HepG2 (cell line): ENCODE data around the gene DPM1. TPM values are rescaled to one million over a fixed set of nuclear protein-coding genes. Genes with fewer than 3 reads are reported as not detected.

Experiments
- ATAC-seq: fragments of 200-7000 bp; cut with Tn5 transposase; 3 replicates; pipeline ENCODE4 v1.9.1; 2020; ENCODE audit warnings: mild to moderate bottlenecking, moderate library complexity
- BruUV-seq: library from RNA; stranded (reverse); fragments of 400-500 nt; replicated peaks from 2 replicates; lab custom pipeline; 2021; lab: Mats Ljungman, UMichigan
- CTCF ChIA-PET: fragments of 300-600 bp; formaldehyde crosslinking; extraction: SDS; loops from one replicate; lab custom pipeline; 2021; ENCODE audit warnings: low total read pairs, inconsistent platforms, low intra/inter-chr PET ratio; lab: Yijun Ruan, JAX
- POLR2A ChIA-PET: fragments of 350-600 bp; sonication (Branson Sonifier 250); formaldehyde crosslinking; loops from one replicate; lab custom pipeline; 2020; ENCODE audit warnings: antibody characterized with exemption, inconsistent platforms; lab: Yijun Ruan, JAX
- DNase-seq: peaks from one replicate; pipeline ENCODE4 v3.0.0-alpha.2; 2015; ENCODE audit warnings: low spot score
- FAIRE-seq: peaks from 3 replicates; lab custom pipeline; 2011; peaks lifted over from hg19 to GRCh38; lab: Jason Lieb, UNC
- H2AFZ ChIP-seq: one replicate; pipeline ENCODE4 v1.6.1; 2011; ENCODE audit warnings: low read length, inconsistent platforms
- H3K27ac ChIP-seq: fragments of 300-600 bp; 3 replicates; pipeline ENCODE4 v1.8.0; 2011; ENCODE audit warnings: mixed run types, mild to moderate bottlenecking, mixed read lengths, low read length, inconsistent platforms; ENCODE audit not compliant: insufficient read depth; ENCODE audit errors: extremely low read length
- H3K27me3 ChIP-seq, 2 experiments: fragments of 200-600 bp in 1 of 2; 2 replicates in 1 of 2; 3 replicates in 1 of 2; pipeline versions ENCODE4 v1.6.0 to v1.8.0; 2011; ENCODE audit warnings: low read length in 2 of 2, mild to moderate bottlenecking in 2 of 2, moderate library complexity in 2 of 2, inconsistent platforms in 1 of 2; ENCODE audit not compliant: insufficient read depth in 2 of 2, control insufficient read depth in 1 of 2
- H3K36me3 ChIP-seq, 2 experiments: fragments of 200-600 bp in 1 of 2; replicated peaks in 1 of 2; 2 replicates in 1 of 2; 3 replicates in 1 of 2; pipeline versions ENCODE4 v1.5.1 to v1.8.0; 2011; ENCODE audit warnings: low read length in 2 of 2, inconsistent platforms in 1 of 2; ENCODE audit not compliant: insufficient read depth in 2 of 2, control insufficient read depth in 1 of 2
- H3K4me1 ChIP-seq: 2 replicates; pipeline ENCODE4 v1.5.1; 2012; ENCODE audit warnings: low read length, inconsistent platforms; ENCODE audit not compliant: insufficient read depth
- H3K4me2 ChIP-seq: 2 replicates; pipeline ENCODE4 v1.6.0; 2011; ENCODE audit warnings: low read depth, low read length, inconsistent platforms
- H3K4me3 ChIP-seq, 3 experiments: fragments of 200-600 bp in 1 of 3; sonication (generic), shearing (Covaris generic) in 1 of 3; replicated peaks in 1 of 3; 2 replicates each; pipeline ENCODE4 v1.5.1; 2011 to 2016; ENCODE audit warnings: low read length in 3 of 3, inconsistent platforms in 2 of 3, low read depth in 2 of 3, mild to moderate bottlenecking in 2 of 3, control low read depth in 1 of 3, mixed read lengths in 1 of 3; ENCODE audit not compliant: insufficient read depth in 1 of 3
- H3K79me2 ChIP-seq: one replicate; pipeline ENCODE4 v1.6.1; 2011; ENCODE audit warnings: low read length, inconsistent platforms; ENCODE audit not compliant: insufficient read depth
- H3K9ac ChIP-seq: 2 replicates; pipeline ENCODE4 v1.6.0; 2011; ENCODE audit warnings: mild to moderate bottlenecking, low read depth, low read length, inconsistent platforms; ENCODE audit not compliant: insufficient read depth
- H3K9me3 ChIP-seq: 2 replicates; pipeline ENCODE4 v1.5.1; 2012; ENCODE audit warnings: mild to moderate bottlenecking, low read length
- H4K20me1 ChIP-seq: 2 replicates; pipeline ENCODE4 v1.6.0; 2011; ENCODE audit warnings: inconsistent platforms, mild to moderate bottlenecking, low read length, moderate library complexity; ENCODE audit not compliant: insufficient read depth
- ARID4A ChIP-seq: sonication (generic); formaldehyde crosslinking; IDR thresholded peaks from 2 replicates; pipeline ENCODE4 v1.5.0; 2020; ENCODE audit warnings: mild to moderate bottlenecking, missing genetic modification reagents, borderline replicate concordance
- ZNF749 ChIP-seq: sonication (generic); formaldehyde crosslinking; IDR thresholded peaks from 2 replicates; pipeline ENCODE4 v1.8.0; 2022; ENCODE audit warnings: mild to moderate bottlenecking, missing genetic modification reagents, moderate library complexity, borderline replicate concordance
- WGBS: methylation state at CpG from one replicate; pipeline ENCODE4 v1.1.6; 2017; ENCODE audit warnings: low lambda C conversion rate; 5-methylcytosine and 5-hydroxymethylcytosine counted together
- in situ Hi-C: cut with HindIII; loops from 2 replicates; pipeline ENCODE4 v1.10.0; 2017; ENCODE audit warnings: low pct_unique_long_range_greater_than_20kb; ENCODE audit not compliant: extremely low pct_ligation_motif_present
- intact Hi-C: fragments of 100-400 bp; cut with micrococcal nuclease; formaldehyde crosslinking; loops from one replicate; pipeline ENCODE4 v1.10.0; 2022; ENCODE audit not compliant: unreplicated experiment
- polyA plus RNA-seq, 8 experiments: library from polyadenylated mRNA; depleted of rRNA in 3 of 8; stranded (reverse) in 7 of 8; unstranded in 1 of 8; fragments of >200 nt; fragmentation: Illumina TruSeq in 4 of 8; extraction: Trizol in 4 of 8; gene quantifications; 2 replicates each; pipeline versions ENCODE4 v1.2.1 to v1.2.3, GENCODE V29; 2011 to 2016; ENCODE audit warnings: low read depth in 4 of 8, missing spikeins in 1 of 8, mixed read lengths in 1 of 8; ENCODE audit not compliant: insufficient read depth in 1 of 8
- total RNA-seq, 5 experiments: library from RNA; depleted of rRNA; stranded (reverse); fragments of >200 nt; fragmentation: Illumina TruSeq; extraction: Trizol; gene quantifications; 2 replicates each; pipeline ENCODE4 v1.2.3, GENCODE V29; 2016; ENCODE audit warnings: low read depth in 1 of 5

Gene DPM1
- total and polyA plus RNA-seq, 2 of the 13 experiments (the other 11 are each of a cell fraction or from before 2014, with no cell fraction given): 83.2 to 161 TPM

- no peak for DNase-seq
- H3K4me2 ChIP-seq: no peak overlapping the region
- in situ Hi-C loops: no loop called here
- H4K20me1 ChIP-seq: peaks cover 25% of the 10 kb centered on the region
- H3K9me3 ChIP-seq: no peaks in the 10 kb centered on the region
- peaks cover 55% of the 10 kb centered on the region for H3K79me2 ChIP-seq
- FAIRE-seq: no peak
- POLR2A ChIA-PET: no interaction called here
- no peak; the same call in 2 of the 3 replicates for ATAC-seq
- CTCF ChIA-PET: no interaction called here
- TF ChIP-seq ZNF749 (CRISPR knock-in tag) (peak; percentile 71; the same call in 1 of the 2 replicates), ARID4A (no peak)
- TF ChIP-seq, all 625 proteins: peak for 1
- Histone ChIP-seq H3K9ac (no peak overlapping the region), H3K4me3 (no peak overlapping the region), H3K4me1 (no peaks in the 10 kb centered on the region), H3K27me3 (no peaks in the 10 kb centered on the region), H3K27ac (no peak overlapping the region), H2AFZ (no peak overlapping the region), H3K36me3 (peaks cover 14 to 65% of the 10 kb centered on the region in 2 experiments)
- intact Hi-C loops: no loop called here
- BruUV-seq: no TSS peak
- WGBS: 97% methylated on average over 8 of the region's 8 CpGs
Observed at GRCh38 chr20:50903353-50904051, 54.8 kb downstream of the DPM1 start.
